Esophagus muscularis mucosa (tissue), 4 donors: ENCODE results near the gene DUSP6. TPM values are rescaled to one million over a fixed set of nuclear protein-coding genes. Genes with fewer than 3 reads are reported as not detected.

Experiments
- DNase-seq: peaks from one replicate; pipeline ENCODE4 v3.0.0-alpha.2; 2017; ENCODE audit errors: extremely low spot score
- H3K27ac ChIP-seq, 4 donors: fragments of 200-600 bp; sonication (generic); replicated peaks in 1 of 4; 1 replicate in 3 of 4; 2 replicates in 1 of 4; pipeline ENCODE4 v1.5.1; 2016 to 2019; ENCODE audit warnings: mild to moderate bottlenecking in 1 of 4
- H3K27me3 ChIP-seq, 4 donors: fragments of 200-600 bp; sonication (generic); one replicate each; pipeline versions ENCODE4 v1.5.1 to v1.6.0; 2016 to 2019
- H3K36me3 ChIP-seq, 4 donors: fragments of 200-600 bp; sonication (generic); one replicate each; pipeline ENCODE4 v1.5.1; 2016 to 2019
- H3K4me1 ChIP-seq, 4 donors: fragments of 200-600 bp; sonication (generic); one replicate each; pipeline ENCODE4 v1.5.1; 2016 to 2019
- H3K4me3 ChIP-seq, 4 donors: fragments of 200-600 bp; sonication (generic); 1 replicate in 2 of 4; 2 replicates in 2 of 4; pipeline ENCODE4 v1.5.1; 2016 to 2019; ENCODE audit warnings: mild to moderate bottlenecking in 4 of 4, moderate library complexity in 1 of 4
- H3K9me3 ChIP-seq, 4 donors: fragments of 200-600 bp; sonication (generic); 1 replicate in 3 of 4; 2 replicates in 1 of 4; pipeline ENCODE4 v1.5.1; 2016 to 2019
- CTCF ChIP-seq, 3 experiments: fragments of 200-600 bp in 2 of 3; fragments of 450-650 bp in 1 of 3; sonication (generic) in 2 of 3; IDR thresholded peaks; one replicate each; pipeline ENCODE4 v1.5.1; 2017 to 2019; ENCODE audit warnings: antibody characterized with exemption in 3 of 3, mild to moderate bottlenecking in 2 of 3, moderate library complexity in 1 of 3
- EP300 ChIP-seq: sonication (generic); formaldehyde crosslinking; IDR thresholded peaks from one replicate; pipeline ENCODE4 v1.6.1; 2017; ENCODE audit warnings: antibody characterized with exemption
- POLR2A ChIP-seq: fragments of 450-650 bp; IDR thresholded peaks from one replicate; pipeline ENCODE4 v1.6.1; 2017; ENCODE audit warnings: antibody characterized with exemption, moderate library complexity, mild to moderate bottlenecking, low read depth
- POLR2AphosphoS5 ChIP-seq, 2 donors: sonication (generic); formaldehyde crosslinking; IDR thresholded peaks; one replicate each; pipeline ENCODE4 v1.6.1; 2017; ENCODE audit warnings: antibody characterized with exemption in 2 of 2
- WGBS: methylation state at CpG from one replicate; pipeline ENCODE4 v1.1.5; 2018; 5-methylcytosine and 5-hydroxymethylcytosine counted together
- intact Hi-C: fragments of 100-400 bp; cut with DNase I; formaldehyde crosslinking; loops from one replicate; pipeline ENCODE4 v1.15.1; 2023
- total RNA-seq, 4 donors: library from RNA; depleted of rRNA; stranded (reverse); fragments of >200 nt; gene quantifications; one replicate each; pipeline versions ENCODE4 v1.1.0 to v1.2.1, GENCODE V29; 2016

DUSP6 gene
- total RNA-seq, 4 donors from 2014 or later, result 62.2 to 108 (median 77.4) TPM

DNA sequence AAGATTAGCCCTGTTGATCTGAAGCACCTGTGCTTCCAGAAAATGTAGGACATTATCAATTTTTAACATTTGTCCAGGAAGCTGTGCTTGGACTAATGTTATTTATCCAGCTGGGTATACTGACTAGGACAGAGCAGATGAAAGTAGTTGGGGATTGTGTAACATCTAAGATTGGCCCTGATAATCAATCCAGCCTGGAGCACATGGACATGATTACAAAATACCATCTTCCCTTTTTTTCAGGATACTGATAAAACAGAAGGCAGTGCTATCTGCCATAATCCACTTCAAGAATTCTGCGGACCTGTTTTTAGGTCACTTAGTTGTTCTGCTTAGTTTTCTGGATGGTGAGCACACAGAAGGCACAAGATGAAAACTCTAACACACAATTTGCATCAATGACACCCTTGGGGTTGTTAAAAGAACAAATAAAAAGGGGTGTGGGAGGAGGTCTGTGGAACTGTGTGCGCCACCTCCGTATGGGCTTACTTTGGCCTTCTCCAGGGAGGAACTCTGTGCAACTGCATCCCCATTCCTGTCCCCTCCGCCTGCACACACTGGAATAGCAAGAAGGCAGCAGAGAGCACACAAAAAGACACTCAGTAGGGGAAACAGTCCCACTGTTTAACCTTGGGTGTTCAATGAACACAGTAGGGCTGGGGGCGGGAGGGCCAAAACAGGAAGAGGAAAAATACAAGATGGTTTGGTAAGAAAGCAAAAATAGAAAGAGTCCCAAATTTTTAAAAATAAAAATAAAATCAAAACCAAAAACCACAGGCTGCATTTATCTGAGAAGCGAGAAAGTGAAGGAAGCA is 31.1 kb upstream of the DUSP6 start:
- Histone ChIP-seq H3K27me3 (no peaks in the 10 kb centered on the region), H3K36me3 (no peaks in the 10 kb centered on the region), H3K4me3 (peak overlapping the region in 3 of 4 donors; percentile 23 to 36 (median 30)), H3K4me1 (peaks cover 33 to 53% (median 48%) of the 10 kb centered on the region in 4 donors), H3K27ac (peak overlapping the region; percentile 68 to 85 (median 82)), H3K9me3 (no peaks in the 10 kb centered on the region)
- WGBS, result 67% methylated on average over 6 of the region's 6 CpGs
- intact Hi-C loops, result loop anchor here (2.0 to 10.0 kb wide), 2 partner anchors 31 to 141 kb away; partner anchors contain the start of genes DUSP6, GALNT4 and POC1B
- no peak for DNase-seq
- TF ChIP-seq EP300 (no peak), POLR2AphosphoS5 (IDR thresholded peaks at IDR 0.05) (no peak), CTCF (IDR thresholded peaks at IDR 0.05) (no peak), POLR2A (no peak)

DNA sequence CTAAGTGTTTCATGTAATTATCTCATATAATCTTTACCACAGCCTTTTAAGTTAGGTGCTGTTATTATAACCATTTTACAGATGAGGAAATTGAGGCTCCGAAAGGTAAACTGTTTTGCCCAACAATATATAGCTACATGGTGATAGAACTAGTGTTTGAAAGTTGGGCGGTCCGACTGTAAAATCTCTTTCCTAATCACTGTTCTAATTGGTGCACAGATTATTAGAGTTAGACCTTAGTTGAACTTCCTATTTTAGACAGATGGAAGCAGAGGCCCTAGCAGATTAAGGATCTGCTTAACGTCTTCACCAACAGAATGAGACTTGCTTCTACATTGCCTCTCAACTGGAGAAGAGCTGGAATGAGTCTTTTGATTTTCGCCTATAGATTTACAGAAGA is 30.0 kb upstream of the DUSP6 start:
- no peak for DNase-seq
- peak overlapping the region in 3 of 4 donors; percentile 68 to 85 (median 82) for H3K27ac ChIP-seq
- TF ChIP-seq EP300, result no peak
- TF ChIP-seq CTCF (IDR thresholded peaks at IDR 0.05), result no peak
- no peak for TF ChIP-seq POLR2AphosphoS5 (IDR thresholded peaks at IDR 0.05)
- TF ChIP-seq POLR2A, result no peak
- H3K27me3 ChIP-seq, result no peaks in the 10 kb centered on the region
- intact Hi-C loops, result loop anchor here (10.0 kb wide), 1 partner anchor 142 kb away; the partner anchor contains the start of genes GALNT4 and POC1B
- 67% methylated on average over 5 of the region's 5 CpGs for WGBS
- peaks cover 33 to 51% (median 48%) of the 10 kb centered on the region in 4 donors for H3K4me1 ChIP-seq
- H3K36me3 ChIP-seq, result no peaks in the 10 kb centered on the region
- H3K9me3 ChIP-seq, result no peaks in the 10 kb centered on the region
- H3K4me3 ChIP-seq, result no peak overlapping the region

- 90% methylated on average over 5 of the region's 5 CpGs for WGBS
- Histone ChIP-seq H3K9me3 (no peaks in the 10 kb centered on the region), H3K27me3 (no peaks in the 10 kb centered on the region), H3K4me3 (no peak overlapping the region), H3K4me1 (peaks cover 23 to 36% (median 26%) of the 10 kb centered on the region in 4 donors), H3K36me3 (no peaks in the 10 kb centered on the region), H3K27ac (no peak overlapping the region)
- intact Hi-C loops, result loop anchor here (10.0 kb wide), 1 partner anchor 145 kb away; the partner anchor contains the start of genes GALNT4 and POC1B
- TF ChIP-seq POLR2A, result no peak
- no peak for TF ChIP-seq EP300
- TF ChIP-seq POLR2AphosphoS5 (IDR thresholded peaks at IDR 0.05), result no peak
- TF ChIP-seq CTCF (IDR thresholded peaks at IDR 0.05), result no peak
- DNase-seq, result no peak
Observed at GRCh38 chr12:89379839-89380467, 27.7 kb upstream of the DUSP6 start.

GRCh38 chr12:89379148-89379838 is 27.0 kb upstream of the DUSP6 start:
- intact Hi-C loops, result no loop called here
- no peak overlapping the region for H3K27ac ChIP-seq
- H3K9me3 ChIP-seq, result no peaks in the 10 kb centered on the region
- no peaks in the 10 kb centered on the region for H3K36me3 ChIP-seq
- H3K4me1 ChIP-seq, result peaks cover 22 to 35% (median 26%) of the 10 kb centered on the region in 4 donors
- DNase-seq, result no peak
- no peak overlapping the region for H3K4me3 ChIP-seq
- no peaks in the 10 kb centered on the region for H3K27me3 ChIP-seq
- WGBS, result 85% methylated on average over 6 of the region's 6 CpGs
- TF ChIP-seq POLR2AphosphoS5 (IDR thresholded peaks at IDR 0.05) (no peak), CTCF (IDR thresholded peaks at IDR 0.05) (no peak), POLR2A (no peak), EP300 (no peak)
